HG03060 (cell line): ENCODE data around the gene NCKAP1.
"Not testable (repeated sequence)": the region's sequence is repeated elsewhere in the genome, so short reads cannot be mapped to it uniquely, and the experiment has no call there.

Experiments
- ATAC-seq: cut with Tn5 transposase; IDR thresholded peaks from one replicate; pipeline ENCODE4 v1.9.1; 2021; ENCODE audit warnings: low read depth, moderate number of reproducible peaks; ENCODE audit not compliant: unreplicated experiment

NCKAP1 gene

DNA sequence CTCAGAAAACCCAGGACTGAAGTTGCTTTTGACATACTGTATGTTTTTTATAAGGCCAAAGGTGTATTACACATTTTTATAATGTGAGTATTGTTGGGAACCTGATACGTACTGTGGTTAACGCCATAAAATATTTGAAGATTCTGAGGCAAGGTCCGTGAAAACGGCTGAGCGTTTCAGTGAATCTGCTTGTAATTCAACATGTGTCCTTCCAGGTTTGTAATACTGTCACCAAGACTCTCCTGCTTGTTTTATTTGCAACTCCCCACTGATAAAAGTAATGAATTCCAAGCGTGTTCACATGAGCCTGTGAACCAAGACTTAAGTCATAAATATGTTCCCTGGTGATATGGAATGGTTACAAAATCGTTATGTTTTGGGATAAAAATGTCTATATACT lies 148.0 kb downstream of the NCKAP1 start:
- ATAC-seq = no peak

DNA sequence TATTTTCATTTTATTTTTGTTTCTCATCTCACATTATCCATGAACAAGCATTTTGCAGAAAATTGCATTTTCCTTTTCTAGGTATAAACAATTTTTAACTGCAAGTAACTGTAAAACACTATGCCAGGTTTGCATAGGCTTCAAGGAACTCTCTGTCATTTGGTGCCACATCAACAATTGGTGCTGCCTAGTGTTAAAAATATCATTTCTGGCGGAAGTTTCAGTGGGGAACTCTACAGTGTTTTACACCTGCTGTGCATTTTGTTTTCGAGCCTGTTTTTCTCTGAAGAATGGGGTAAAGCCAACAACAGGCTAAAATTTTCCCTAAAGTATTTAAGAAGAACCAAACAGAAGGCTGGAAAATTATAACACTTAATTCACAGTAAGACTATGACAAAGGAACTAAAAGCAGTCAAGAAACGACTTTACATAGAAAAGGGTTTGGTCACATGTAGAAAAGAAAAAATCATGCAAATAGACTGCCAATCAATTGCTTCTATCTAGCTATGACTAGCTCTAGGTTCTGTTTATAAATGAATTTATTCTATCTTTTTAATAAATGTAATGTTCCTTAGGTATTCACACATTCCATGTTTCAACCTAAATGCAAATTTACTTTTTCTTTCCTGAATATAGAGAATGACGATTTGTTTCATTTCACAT lies 150.4 kb downstream of the NCKAP1 start:
- ATAC-seq = no peak

DNA sequence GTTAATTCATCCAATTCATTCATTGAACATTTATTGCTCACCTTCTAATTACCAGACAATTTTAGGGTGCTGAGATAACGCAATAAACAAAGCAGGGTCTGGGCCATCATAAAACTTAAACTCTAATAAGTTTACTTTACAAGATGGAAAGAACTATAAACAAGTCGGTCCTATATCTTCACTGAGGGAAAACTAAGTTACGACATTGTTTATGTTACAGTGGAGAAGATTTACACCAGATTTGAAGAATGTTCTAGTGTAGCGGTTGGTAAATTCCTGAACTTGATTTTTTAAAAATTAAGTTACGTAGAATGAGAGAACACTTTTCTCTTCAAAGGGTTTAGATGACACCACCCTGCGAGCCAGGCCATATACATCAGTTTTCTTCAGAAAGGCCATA lies 151.2 kb downstream of the NCKAP1 start:
- ATAC-seq = no peak

DNA sequence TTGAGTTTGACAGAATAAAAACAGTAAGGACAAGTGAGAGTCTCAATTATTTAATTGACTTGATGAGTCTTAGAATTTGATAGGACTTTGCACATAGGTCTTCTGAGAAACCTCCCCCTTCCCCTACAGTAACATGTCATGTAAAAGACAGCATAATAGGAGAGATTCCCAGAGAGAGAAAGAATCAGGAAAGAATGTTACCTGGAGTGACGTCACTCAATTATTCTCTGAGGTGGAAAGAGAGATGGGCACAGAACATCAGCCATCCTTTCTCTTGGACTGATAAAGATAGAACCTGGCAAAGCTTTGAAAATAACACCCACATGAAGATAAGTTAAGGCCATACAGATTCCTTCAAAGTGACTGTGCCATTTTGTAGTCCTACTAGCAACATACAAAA lies 152.5 kb downstream of the NCKAP1 start:
- no peak for ATAC-seq

DNA sequence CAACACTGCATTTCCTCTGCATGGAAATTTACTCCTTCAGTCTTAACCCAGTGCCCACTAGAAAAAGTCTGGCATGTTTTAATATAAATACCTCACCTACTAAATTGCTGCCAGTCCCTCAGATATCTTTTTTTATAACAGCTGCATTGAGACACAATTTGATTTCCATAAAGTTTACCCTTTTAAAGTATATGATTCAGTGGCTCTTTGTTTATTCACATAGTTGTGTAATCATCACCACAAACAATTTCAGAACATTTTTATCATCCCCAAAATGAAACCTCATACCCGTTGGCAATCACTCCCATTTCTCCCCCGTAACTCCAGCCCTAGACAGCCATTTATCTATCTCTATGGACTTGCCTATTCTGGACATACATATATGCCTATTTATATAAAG lies 154.8 kb downstream of the NCKAP1 start:
- no peak for ATAC-seq

GRCh38 chr2:182880100-182880499 lies 158.2 kb downstream of the NCKAP1 start:
- ATAC-seq = not testable (repeated sequence)

DNA sequence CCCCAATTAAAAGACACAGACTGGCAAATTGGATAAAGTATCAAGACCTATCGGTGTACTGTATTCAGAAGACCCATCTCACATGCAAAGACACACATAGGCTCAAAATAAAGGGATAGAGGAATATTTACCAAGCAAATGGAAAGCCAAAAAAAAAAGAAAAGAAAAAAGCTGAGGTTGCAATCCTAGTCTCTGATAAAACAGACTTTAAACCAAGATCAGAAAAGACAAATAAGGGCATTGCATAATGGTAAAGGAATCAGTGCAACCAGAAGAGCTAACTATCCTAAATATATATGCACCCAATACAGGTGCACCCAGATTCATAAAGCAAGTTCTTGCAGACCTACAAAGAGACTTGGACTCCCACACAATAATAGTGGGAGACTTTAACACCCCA lies 161.6 kb downstream of the NCKAP1 start:
- ATAC-seq = not testable (repeated sequence)

DNA sequence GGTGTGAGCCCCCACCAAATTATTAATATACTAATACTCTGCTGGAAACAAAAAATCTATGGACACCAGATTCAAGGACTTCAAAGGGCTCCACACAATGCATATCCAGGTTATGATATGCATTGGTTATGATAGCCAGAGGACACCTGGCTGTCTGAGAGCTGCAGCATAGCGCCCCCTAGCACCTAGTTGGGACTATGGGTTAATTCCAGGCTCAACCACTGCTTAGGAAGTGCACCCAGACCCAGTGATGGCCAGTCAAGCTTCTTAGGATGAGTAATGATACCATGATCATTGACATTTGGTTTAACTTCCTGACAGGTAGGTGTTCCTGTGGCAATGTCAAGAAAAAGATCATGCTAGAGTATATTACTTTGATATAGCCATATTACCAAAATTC lies 168.0 kb downstream of the NCKAP1 start:
- no peak for ATAC-seq

DNA sequence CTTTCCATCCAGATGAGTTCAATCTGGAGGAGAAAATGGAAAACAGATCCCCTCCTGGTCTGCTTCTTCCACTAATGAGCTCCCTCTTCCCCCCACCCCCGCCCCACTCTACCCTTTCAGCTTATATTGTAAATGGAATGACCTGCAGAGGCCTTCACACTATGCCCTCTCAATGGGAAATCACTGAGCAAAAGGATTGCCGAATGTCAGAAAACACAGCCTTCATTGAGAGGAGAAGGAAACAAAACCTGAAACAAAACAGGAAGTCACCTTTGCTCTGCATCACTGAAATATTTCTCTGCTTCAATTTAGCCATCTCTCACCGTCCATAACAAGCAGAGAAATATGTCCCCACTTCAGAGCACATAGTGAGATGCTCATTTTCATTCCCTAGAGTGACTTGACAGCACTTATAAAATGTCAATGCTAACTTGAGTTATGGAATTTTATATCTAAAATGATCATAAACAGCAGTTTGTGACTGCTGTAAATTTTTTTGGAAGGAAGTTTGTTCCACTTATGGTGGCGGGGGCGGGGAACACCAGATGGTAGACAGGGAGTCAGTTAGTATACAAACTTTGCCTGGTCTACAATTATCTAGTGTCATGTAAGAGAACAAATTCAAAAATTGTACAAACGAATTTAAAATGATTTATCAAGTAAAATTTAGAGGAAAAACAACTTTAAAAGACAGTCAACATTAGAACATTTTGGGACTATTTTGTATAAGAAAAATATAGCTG lies 170.0 kb downstream of the NCKAP1 start:
- no peak for ATAC-seq

GRCh38 chr2:182867426-182868053 lies 170.7 kb downstream of the NCKAP1 start:
- no peak for ATAC-seq

DNA sequence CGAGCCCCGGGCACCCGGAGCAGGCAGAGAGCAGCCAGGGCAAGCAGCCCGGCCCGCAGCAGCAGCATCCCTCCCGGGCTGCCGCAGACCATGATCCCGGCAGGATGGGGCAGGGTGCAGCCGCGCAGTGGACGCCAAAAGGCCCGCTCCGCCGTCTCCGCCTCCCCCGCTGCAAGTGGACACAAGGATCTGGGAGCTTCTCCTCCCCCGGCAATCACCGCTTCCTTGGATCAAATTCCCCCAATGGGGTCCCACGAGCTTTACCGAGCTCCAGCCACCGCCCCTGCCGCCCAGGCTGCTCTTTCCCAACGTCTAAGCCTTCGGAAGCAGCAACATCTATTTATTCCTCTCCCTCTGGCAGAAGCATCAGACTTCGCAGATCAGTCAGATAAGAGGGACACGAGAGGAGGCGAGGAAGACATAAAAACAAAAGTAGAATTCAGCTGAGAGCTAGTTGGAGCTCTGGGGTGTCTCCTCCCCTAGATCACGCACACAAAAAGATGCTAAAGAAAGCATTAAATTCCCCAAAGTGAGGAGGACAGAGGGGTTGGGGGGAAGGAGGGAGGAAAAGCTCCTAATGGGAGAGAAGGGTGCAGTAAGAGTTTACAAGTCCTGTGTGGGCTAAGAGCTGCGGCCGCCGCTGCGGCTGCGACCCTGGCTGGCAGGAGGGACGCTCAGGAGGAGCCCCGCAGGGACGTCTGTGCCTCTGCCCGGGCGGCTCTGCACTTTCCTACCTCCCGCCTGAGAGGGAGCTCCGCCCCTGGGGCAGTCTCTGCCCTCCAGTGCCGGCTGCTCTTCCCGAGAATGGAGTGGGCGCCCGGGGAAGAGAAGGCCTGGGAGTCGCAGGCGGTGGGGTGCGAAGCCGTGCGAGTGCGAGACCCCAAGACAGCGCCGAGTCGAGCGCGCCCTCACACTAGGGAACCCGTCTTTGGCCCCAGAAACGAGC lies 171.5 kb downstream of the NCKAP1 start, which contains the start of gene FRZB:
FRZB (minus strand) TSS at position 177 of the 946 bp plus-strand sequence; CDS start at position 92, 85 bp downstream.
- no peak for ATAC-seq

GRCh38 chr2:182866095-182866460 lies 172.2 kb downstream of the NCKAP1 start:
- no peak for ATAC-seq

GRCh38 chr2:182864949-182865570 lies 173.2 kb downstream of the NCKAP1 start:
- no peak for ATAC-seq

GRCh38 chr2:182863642-182864041 lies 174.6 kb downstream of the NCKAP1 start:
- no peak for ATAC-seq

- no peak for ATAC-seq
Observed at GRCh38 chr2:182862091-182862490, 176.2 kb downstream of the NCKAP1 start.

DNA sequence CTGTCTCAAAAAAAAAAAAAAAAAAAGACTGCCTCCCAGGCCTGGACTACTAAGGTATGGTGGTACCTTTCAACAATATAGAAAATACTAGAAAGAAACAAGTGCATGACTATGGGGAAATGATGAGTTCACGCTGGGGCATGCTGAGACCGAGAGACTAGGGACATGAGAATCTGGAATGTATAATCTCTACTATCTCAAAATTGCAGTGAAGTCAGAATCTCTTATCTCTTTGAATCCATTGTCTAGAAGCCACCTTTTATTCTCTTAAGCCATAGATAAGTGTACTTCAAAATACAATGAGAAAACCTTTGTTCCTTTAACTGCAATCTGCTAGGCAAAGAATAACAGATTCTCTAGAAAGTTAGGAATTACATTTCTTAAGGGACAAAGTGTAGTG lies 177.4 kb downstream of the NCKAP1 start:
- ATAC-seq = no peak
